DOHH2 (cell line): ENCODE data around the gene SRC.

Source experiments
- CTCF ChIP-seq: fragments of 200-600 bp; sonication (generic); IDR thresholded peaks from one replicate; pipeline ENCODE4 v1.5.1; 2014; ENCODE audit warnings: antibody characterized with exemption, mild to moderate bottlenecking, low read depth, low read length; ENCODE audit not compliant: poor library complexity, severe bottlenecking
- EZH2phosphoT487 ChIP-seq: fragments of 200-600 bp; sonication (generic); IDR thresholded peaks from 2 replicates; pipeline ENCODE4 v1.6.1; 2017; ENCODE audit warnings: borderline replicate concordance, mild to moderate bottlenecking, antibody characterized with exemption, low read length, moderate library complexity, mixed read lengths

GRCh38 chr20:37355252-37356180, 9.6 kb downstream of the SRC start:
- TF ChIP-seq CTCF: no peak
- TF ChIP-seq EZH2phosphoT487: no peak
